ENCODE results near the gene COLGALT1.
A peak's percentile ranks its signal among the peaks of the same experiment; 100 is the strongest.
"Not testable (repeated sequence)": the region's sequence is repeated elsewhere in the genome, so short reads cannot be mapped to it uniquely, and the experiment has no call there.

The COLGALT1 gene

DNA sequence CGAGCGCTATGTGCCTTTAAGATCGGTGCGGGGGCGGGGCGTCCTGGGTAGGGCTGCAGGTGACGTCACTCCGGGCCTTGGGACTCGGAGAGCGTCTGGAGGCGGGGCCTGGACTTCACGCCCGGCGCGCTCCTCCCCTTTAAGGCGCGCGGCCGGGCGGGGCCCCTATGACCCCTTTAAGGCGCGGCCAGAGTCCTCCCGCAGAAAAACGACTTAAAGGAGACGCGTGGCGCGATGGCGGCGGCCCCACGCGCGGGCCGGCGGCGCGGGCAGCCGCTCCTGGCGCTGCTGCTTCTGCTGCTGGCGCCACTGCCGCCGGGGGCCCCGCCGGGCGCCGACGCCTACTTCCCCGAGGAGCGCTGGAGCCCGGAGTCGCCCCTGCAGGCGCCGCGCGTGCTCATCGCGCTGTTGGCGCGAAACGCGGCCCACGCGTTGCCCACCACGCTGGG is at the start of gene COLGALT1:
COLGALT1 (plus strand) TSS at position 170 of the 449 bp plus-strand sequence; CDS start at position 235, 65 bp downstream.
- peak; percentile 98 for DNase-seq (ENCODE audit: low read depth)

- DNase-seq (ENCODE audit: low read depth), result no peak
These were observed 48.7 kb upstream of the COLGALT1 start for GRCh38 chr19:17506745-17507144.

DNA sequence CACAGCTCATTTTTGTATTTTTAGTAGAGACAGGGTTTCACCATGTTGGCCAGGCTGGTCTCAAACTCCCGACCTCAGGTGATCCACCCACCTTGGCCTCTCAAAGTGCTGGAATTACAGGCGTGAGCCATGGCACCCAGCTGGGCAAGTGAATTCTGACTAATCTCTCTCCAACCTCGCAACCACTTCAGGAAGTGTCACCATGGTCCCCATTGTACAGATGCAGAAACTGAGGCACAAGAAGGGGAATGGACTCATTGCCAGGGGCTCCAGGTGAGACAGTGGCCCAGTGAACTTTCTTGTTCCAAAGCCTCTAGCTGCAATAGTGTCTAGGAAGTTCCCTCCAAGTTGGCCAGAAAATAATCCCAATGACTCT is 46.9 kb upstream of the COLGALT1 start:
- DNase-seq (ENCODE audit: low read depth), result not testable (repeated sequence)

- DNase-seq (ENCODE audit: low read depth), result no peak
These were observed 45.0 kb upstream of the COLGALT1 start for GRCh38 chr19:17510220-17510993.

DNA sequence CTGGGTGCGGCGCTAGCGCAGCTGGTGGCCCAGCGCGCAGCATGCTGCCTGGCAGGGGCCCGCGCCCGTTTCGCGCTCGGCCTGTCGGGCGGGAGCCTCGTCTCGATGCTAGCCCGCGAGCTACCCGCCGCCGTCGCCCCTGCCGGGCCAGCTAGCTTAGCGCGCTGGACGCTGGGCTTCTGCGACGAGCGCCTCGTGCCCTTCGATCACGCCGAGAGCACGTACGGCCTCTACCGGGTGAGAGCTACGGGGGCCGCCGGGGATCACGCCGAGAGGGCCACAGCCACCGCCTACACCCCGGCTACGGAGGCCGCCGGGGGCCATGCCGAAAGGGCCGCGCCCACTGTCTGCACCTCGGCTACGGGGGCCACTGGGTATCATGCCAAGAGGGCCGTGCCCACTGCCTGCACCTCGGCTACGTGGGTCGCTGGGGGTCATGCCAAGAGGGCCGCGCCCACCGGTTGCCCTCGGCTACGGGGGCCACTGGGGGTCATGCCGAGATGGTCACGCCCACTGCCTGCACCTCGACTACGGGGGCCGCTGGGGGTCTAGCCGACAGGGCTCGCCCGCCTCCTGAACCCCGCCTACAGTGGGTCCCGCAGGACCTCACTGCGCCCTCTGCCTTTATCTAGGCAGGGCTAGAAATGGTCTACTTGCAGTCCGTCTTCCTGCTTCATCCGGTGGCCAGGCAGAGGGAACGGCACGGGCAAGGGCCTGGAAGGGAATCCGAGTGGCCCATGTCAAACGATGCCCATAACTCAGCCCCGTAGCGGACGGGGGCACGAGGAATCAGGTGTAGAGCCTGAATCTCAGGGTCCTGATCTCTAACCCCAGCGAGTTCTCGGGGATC is 43.5 kb upstream of the COLGALT1 start:
- peak; percentile 77 for DNase-seq (ENCODE audit: low read depth)

GRCh38 chr19:17512574-17512939 is 42.9 kb upstream of the COLGALT1 start:
- no peak for DNase-seq (ENCODE audit: low read depth)

DNA sequence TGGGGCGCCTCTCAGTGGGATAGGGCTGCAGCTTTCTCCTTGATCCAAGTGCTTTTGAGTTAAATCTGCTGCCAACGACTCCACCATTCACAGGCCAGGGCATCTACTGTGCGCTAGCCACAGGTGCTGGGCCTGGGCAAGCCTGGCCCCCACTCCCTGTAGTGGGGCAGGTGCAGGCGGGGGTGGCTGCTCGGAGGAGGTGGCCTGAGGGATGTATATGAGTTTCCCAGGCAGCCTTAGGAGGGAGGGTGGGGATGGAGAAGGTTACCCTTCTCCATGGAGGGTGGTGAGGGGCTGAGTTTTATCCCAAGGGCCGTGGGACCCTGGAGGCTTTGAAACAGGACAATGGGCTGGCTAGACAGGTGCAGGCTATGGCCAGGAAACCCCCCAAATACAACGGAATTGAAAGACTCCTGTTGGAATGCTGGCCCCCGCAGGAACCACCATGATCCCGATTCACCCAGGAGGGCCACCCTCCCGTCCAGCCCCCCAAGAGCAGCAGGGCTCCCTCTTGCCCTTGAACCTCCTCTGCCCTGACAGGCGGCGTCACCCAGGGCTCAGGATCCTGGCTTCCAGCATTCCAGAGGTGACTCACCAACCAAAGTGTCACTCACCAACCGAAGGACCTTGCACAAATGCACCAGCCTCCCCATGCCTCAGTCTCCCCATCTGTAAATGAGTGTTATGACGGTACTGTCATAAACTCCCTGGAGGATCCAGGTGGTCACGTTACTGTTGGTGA is 39.9 kb upstream of the COLGALT1 start:
- DNase-seq (ENCODE audit: low read depth), result no peak

GRCh38 chr19:17517898-17518297 is 37.6 kb upstream of the COLGALT1 start:
- DNase-seq (ENCODE audit: low read depth), result no peak

DNA sequence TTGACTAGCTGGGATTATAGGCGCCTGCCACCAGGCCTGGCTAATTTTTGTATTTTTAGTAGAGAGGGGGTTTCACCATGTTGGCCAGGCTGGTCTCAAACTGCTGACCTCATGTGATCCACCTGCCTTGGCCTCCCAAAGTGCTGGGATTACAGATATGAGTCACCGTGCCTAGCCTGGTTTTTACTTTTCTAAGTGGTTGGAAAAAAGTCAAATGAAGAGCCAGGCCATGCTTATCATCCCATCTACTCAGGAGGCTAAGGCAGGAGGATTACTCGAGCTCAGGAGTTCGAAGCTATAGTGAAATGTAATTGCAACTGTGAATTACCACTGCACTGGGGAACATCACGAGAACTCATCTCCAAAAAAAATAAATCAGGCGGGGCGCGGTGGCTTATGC is 36.8 kb upstream of the COLGALT1 start:
- DNase-seq (ENCODE audit: low read depth), result not testable (repeated sequence)

GRCh38 chr19:17519967-17520366 is 35.5 kb upstream of the COLGALT1 start:
- no peak for DNase-seq (ENCODE audit: low read depth)

DNA sequence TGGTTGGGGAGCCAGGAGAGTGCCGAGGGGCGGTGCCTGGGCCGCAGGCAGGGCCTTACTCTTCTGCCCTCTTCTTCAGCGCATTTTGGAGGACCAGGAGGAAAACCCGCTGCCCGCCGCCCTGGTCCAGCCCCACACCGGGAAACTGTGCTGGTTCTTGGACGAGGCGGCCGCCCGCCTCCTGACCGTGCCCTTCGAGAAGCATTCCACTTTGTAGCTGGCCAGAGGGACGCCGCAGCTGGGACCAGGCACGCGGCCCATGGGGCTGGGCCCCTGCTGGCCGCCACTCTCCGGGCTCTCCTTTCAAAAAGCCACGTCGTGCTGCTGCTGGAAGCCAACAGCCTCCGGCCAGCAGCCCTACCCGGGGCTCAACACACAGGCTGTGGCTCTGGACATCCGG is 34.6 kb upstream of the COLGALT1 start:
- no peak for DNase-seq (ENCODE audit: low read depth)

DNA sequence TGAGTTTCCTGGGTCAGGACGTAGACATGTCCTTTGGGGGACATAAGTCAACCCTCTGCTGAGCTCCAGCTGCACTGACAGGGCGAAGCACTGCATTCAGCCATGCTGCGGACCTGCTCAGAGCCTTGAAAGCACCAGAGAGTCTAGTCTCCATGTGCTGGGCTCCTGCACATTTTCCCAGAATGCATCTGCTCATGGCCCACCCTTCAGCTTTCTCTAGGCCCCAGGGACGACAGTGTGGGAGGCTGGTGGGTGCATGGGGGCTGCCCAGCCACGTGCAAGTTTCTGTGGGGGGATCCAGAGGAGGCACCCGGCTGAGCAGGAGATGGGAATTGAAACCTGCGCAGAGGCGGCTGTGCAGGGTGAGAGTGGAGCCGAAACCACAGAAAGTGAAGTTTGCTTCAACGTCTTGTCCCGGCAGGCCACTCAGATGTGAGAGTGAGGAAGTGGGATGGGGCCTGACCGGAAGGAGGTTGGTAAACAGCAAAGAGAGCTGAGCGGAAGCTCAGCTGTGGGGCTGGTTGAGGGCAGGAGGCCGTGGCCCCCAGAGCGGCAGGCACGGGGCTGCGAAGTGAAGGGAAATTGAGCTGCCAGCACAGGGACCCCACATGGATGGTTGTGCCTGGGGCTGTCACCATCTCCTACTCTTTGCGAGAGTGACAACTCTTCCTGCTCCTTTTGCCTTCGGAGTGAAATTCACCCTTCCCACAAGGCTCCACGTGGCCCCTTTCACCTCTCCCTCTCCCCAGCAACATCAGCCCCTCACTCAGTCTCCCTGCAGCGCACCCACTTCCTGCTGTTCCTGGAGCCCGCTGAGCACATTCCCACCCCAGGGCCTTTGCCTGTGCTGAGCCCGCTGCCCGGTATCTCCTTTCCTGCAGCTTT is 32.2 kb upstream of the COLGALT1 start:
- peak; percentile 15 for DNase-seq (ENCODE audit: low read depth)

- no peak for DNase-seq (ENCODE audit: low read depth)
These were observed 30.8 kb upstream of the COLGALT1 start for GRCh38 chr19:17524651-17525050.

DNA sequence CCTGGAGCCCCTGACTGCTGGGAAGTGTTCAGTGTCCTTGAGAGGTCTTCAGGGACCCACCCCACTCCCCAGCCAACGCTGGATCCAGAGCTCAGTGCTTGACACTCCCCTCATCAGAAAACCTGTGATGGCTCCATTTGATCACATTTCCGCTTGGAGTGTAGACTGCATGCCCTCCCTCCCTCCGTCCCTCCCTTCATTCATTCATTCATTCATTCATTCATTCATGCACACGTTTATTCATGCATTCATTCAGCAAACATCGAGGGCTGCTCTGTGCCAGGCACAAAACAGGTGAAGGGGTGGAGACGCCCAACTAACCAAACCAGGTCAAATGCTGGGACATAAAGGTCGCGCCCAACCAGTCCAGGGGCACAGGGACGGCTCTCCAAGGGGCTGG is 30.3 kb upstream of the COLGALT1 start:
- DNase-seq (ENCODE audit: low read depth), result no peak

DNA sequence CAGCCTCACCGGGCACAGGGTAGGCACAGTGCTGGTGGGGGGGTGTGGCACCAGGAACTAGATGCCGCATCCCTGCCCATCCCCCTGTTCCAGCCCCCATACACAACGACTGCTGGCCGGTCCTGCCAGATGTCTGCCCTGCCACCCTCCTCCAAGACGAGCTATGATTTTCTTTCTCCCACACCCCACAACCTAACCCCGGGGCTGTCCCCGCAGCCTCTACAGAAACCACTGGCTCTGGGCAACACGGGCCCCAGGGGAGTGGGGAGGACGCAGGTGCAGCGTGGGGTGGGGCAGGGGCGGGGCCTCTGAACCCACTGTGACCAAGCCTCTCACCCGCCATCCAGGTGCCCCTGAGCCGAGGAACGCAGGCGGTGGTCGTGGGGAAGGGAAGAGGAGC is 28.5 kb upstream of the COLGALT1 start:
- no peak for DNase-seq (ENCODE audit: low read depth)

- DNase-seq (ENCODE audit: low read depth), result no peak
These were observed 28.1 kb upstream of the COLGALT1 start for GRCh38 chr19:17527326-17527725.

- no peak for DNase-seq (ENCODE audit: low read depth)
These were observed 26.8 kb upstream of the COLGALT1 start for GRCh38 chr19:17528610-17529009.

- DNase-seq (ENCODE audit: low read depth), result no peak
These were observed 25.9 kb upstream of the COLGALT1 start for GRCh38 chr19:17529239-17530158.

- no peak for DNase-seq (ENCODE audit: low read depth)
These were observed 24.9 kb upstream of the COLGALT1 start for GRCh38 chr19:17530586-17530985.

- DNase-seq (ENCODE audit: low read depth), result no peak
These were observed 23.3 kb upstream of the COLGALT1 start for GRCh38 chr19:17532116-17532515.

Measured in stimulated activated CD8-positive, alpha-beta memory T cell treated with anti-CD3 and anti-CD28 coated beads, Interleukin-12 subunit alpha, Interleukin-12 subunit beta, amount 100 ng/mL, for 1 hour (primary cell).